ENCODE results near the gene CYB561. TPM values are rescaled to one million over a fixed set of nuclear protein-coding genes. Genes with fewer than 3 reads are reported as not detected.

Gene CYB561
- total RNA-seq, 4 donors from 2014 or later = 46.2 to 129 (median 101) TPM

- Histone ChIP-seq H3K27ac (no peak overlapping the region), H3K36me3 (no peaks in the 10 kb centered on the region), H3K4me3 (replicated peaks in 1 of 3) (no peak overlapping the region), H3K9me3 (no peaks in the 10 kb centered on the region), H3K4me1 (no peaks in the 10 kb centered on the region), H3K27me3 (no peaks in the 10 kb centered on the region)
- DNase-seq = no peak
- no peak for TF ChIP-seq POLR2A (IDR thresholded peaks at IDR 0.05)
- no peak for TF ChIP-seq CTCF (IDR thresholded peaks at IDR 0.05)
- WGBS, 2 donors = 72 to 86% methylated on average over 5 of the region's 5 CpGs
- intact Hi-C loops (cut with DNase I) = loop anchor here (5.0 to 10.0 kb wide), 2 partner anchors 318 to 400 kb away; no protein-coding TSS in a partner anchor
These were observed 43.5 kb downstream of the CYB561 start for GRCh38 chr17:63402431-63403212.

DNA sequence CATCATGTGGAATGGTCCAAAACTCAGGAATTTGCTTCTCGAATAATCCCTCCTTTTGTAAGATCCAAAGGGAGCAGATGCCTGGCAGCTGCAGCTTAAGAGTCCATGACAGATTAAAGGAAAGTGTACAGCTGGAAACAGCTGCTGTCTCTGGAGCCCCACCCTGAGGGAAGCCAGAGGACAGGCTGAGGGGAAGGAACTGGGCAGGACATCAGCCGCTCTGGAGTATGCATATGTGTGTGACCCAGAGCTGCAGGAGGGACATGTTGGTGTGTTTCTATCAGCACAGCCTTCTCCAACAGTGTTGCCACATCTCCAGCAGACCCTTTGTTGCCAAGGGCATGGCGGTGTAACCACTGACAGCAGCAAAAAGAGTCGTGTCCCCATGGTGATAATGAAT, 46.2 kb downstream of the CYB561 start:
- peak in 1 of 2 donors; percentile 4 for DNase-seq
- no peaks in the 10 kb centered on the region for H3K36me3 ChIP-seq
- H3K4me1 ChIP-seq = no peaks in the 10 kb centered on the region
- H3K27me3 ChIP-seq = no peaks in the 10 kb centered on the region
- no peak overlapping the region for H3K4me3 ChIP-seq (replicated peaks in 1 of 3)
- H3K27ac ChIP-seq = no peak overlapping the region
- no peaks in the 10 kb centered on the region for H3K9me3 ChIP-seq
- TF ChIP-seq CTCF (IDR thresholded peaks at IDR 0.05) (no peak), POLR2A (IDR thresholded peaks at IDR 0.05) (no peak)
- intact Hi-C loops (cut with DNase I) = loop anchor here (5.0 to 10.0 kb wide), 2 partner anchors 315 to 398 kb away; no protein-coding TSS in a partner anchor
- WGBS, 2 donors = 67 to 70% methylated on average over 4 of the region's 4 CpGs

- Histone ChIP-seq H3K9me3 (no peaks in the 10 kb centered on the region), H3K27me3 (no peaks in the 10 kb centered on the region), H3K4me1 (no peaks in the 10 kb centered on the region), H3K4me3 (replicated peaks in 1 of 3) (no peak overlapping the region), H3K27ac (no peak overlapping the region), H3K36me3 (no peaks in the 10 kb centered on the region)
- WGBS, 2 donors = 60 to 77% methylated on average over 3 of the region's 3 CpGs
- TF ChIP-seq CTCF (IDR thresholded peaks at IDR 0.05) (no peak), POLR2A (IDR thresholded peaks at IDR 0.05) (no peak)
- intact Hi-C loops (cut with DNase I) = no loop called here
- no peak for DNase-seq
These were observed 46.8 kb downstream of the CYB561 start for GRCh38 chr17:63399316-63399715.

DNA sequence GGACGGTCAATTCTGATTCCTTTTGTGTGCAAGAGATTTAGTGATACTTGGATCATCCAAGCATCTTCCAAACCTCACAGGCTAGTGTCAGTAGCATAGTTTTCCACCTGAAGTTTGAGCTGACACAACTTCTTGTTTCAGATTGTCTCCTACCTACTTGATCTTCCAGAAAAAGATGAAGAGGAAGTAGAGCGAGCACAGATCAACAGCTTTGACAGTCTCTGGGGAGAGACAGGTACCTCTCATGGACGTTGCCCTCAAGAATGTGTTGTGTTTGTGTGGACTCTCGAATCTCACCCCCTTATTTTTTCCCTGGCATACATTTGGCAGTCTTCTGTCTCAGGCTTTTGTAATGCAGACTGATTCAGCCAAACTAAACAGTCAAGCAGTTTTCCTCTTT, 47.4 kb downstream of the CYB561 start:
- H3K4me1 ChIP-seq = no peaks in the 10 kb centered on the region
- no peak for TF ChIP-seq CTCF (IDR thresholded peaks at IDR 0.05)
- TF ChIP-seq POLR2A (IDR thresholded peaks at IDR 0.05) = no peak
- no peaks in the 10 kb centered on the region for H3K27me3 ChIP-seq
- no peak for DNase-seq
- intact Hi-C loops (cut with DNase I) = no loop called here
- H3K4me3 ChIP-seq (replicated peaks in 1 of 3) = no peak overlapping the region
- H3K36me3 ChIP-seq = no peaks in the 10 kb centered on the region
- H3K9me3 ChIP-seq = no peaks in the 10 kb centered on the region
- 47 to 59% methylated on average over 4 of the region's 4 CpGs for WGBS, 2 donors
- no peak overlapping the region for H3K27ac ChIP-seq

GRCh38 chr17:63395075-63395805, 50.9 kb downstream of the CYB561 start:
- H3K9me3 ChIP-seq = no peaks in the 10 kb centered on the region
- H3K36me3 ChIP-seq = no peaks in the 10 kb centered on the region
- H3K27me3 ChIP-seq = no peaks in the 10 kb centered on the region
- no peaks in the 10 kb centered on the region for H3K4me1 ChIP-seq
- H3K4me3 ChIP-seq (replicated peaks in 1 of 3) = no peak overlapping the region
- TF ChIP-seq CTCF (IDR thresholded peaks at IDR 0.05) = no peak
- TF ChIP-seq POLR2A (IDR thresholded peaks at IDR 0.05) = no peak
- H3K27ac ChIP-seq = no peak overlapping the region
- intact Hi-C loops (cut with DNase I) = no loop called here
- 79 to 86% methylated on average over 6 of the region's 6 CpGs for WGBS, 2 donors
- no peak for DNase-seq
